Effector CD8-positive, alpha-beta T cell (primary cell): Measurements from ENCODE around the gene BMP8A.

ENCODE experiments used
- DNase-seq: peaks from one replicate; lab custom pipeline; 2025; lab: John Stamatoyannopoulos, UW

BMP8A gene

DNA sequence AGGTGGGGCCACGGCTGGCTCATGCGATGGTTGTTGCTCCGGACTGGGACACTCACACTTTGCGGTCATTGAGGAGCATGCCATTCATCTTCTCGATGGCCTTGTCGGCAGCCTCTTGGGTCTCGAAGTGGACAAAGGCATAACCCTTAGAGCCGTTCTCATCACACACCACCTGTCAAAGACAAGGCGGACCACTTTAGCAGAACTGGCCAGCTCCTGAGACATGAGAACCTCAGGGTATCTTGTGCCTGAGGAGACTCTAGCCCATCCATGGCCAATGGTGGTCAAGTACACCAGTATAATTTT, 79.7 kb downstream of the BMP8A start:
- DNase-seq, result no peak

DNA sequence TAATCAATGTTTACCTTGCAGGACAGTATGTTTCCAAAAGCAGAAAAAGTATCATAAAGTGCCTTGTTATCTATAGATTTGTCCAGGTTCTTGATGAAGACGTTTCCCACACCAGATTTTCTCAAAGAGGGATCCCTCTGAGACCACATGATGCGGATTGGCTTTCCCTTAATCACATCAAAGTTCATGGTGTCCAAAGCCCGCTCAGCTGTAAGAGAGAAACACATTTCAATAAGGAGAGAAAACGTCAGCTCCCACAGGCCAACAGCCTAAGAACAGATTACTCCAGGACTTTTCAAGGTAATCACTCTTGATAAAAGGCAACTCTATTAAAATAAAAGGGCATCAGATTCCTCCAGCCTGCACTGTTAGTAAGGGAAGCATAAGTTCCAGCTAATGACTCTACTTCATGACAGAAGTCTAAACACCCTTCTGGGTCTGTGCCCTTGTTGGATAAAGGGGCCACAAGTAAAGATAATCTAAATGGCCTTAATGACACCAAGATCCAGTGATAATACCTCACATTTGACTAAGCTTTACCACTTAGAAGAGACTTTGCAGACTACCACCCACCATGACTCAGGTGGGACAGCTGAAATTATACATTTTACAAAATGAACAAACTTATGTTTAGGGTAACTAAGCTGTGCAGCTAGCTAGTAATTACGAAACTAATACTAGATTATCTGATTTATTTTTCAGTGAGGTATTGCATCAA, 81.1 kb downstream of the BMP8A start:
- DNase-seq, result no peak

DNA sequence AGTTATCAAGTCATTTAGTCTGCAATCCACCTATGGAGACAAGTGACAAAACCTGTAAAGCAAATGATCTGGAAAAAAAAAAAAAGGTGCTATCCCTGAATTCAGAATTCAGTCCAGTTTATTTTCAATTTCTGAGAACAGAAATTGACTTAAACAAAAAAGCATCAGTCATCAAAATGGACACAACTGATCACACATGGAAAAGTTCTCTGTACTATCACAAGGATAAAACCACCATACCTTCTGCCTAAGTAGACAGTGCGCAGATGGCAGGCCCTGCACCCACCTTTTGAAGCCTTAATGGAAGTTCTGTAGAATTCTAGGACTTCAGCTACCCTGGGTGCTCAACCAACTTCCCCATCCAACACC, 81.6 kb downstream of the BMP8A start:
- DNase-seq, result no peak

DNA sequence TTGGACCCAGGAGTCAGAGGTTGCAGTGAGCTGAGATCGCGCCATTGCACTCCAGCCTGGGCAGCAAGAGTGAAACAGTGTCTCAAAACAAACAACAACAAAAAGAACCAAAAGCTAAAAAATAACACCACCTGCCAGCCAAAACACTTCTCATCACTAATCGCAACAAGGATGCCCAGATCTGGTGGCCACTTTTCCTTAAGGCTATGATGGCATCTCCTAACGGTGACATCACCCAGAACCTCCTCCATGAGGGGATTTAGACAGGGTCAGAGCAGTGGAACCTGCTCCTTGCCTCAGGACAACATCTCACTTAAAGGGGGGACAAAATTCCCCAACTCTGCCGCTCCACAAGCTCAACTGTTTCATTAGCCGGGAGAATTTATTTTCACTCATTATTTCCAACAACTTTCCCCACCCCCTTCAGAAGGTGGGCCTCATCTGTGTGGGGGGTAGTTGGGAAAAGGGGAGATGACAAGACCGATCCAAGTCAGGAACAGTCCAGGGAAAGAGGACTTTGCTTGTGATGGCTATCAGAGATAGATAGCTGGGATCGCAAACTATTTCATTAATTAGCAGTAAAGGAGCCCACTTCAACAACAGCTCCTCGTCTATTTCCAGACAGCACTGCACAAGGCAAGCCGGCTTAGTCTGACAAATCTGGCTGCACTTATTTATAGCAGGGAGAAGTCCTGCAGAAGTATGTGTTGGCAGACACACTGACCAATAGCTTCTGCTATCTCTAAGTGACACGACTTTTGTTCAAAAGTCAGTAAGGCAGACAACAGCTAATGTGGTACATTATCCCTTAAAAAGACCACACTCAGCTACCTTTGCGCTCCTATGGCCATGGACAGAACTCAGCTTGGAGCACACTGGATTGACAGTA, 82.5 kb downstream of the BMP8A start:
- no peak for DNase-seq

DNA sequence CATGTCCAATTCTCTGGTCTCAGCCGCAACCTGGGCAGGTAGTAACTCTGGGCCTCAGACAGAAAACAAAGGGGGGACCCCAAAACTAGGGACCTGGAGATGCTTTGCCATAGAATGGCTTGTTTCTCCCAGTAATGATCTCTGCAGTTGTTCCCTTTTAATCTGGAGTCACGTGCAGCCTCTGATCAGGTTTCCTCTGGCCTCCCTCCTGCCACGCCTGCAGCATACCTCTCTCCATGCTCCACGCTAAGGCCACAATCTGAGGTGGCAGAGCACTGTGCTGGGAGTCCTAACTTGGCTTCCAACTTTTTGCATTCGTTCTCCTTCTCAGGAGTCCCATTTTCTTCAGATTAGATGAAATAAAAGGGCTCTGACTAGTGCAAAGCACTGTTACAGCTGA, 83.2 kb downstream of the BMP8A start:
- no peak for DNase-seq
